Duodenal mucosa (tissue), 2 donors: ENCODE data around the gene TMEM145.
"Not testable (repeated sequence)": the region's sequence is repeated elsewhere in the genome, so short reads cannot be mapped to it uniquely, and the experiment has no call there.

Source experiments
- H3K27ac ChIP-seq: one replicate; pipeline ENCODE4 v1.7.0; 2013; ENCODE audit warnings: low read depth, low read length
- H3K27me3 ChIP-seq, 2 donors: one replicate each; pipeline ENCODE4 v1.7.0; 2013; ENCODE audit warnings: low read length in 2 of 2, control low read depth in 1 of 2; ENCODE audit not compliant: insufficient read depth in 2 of 2, control insufficient read depth in 1 of 2
- H3K36me3 ChIP-seq, 2 donors: one replicate each; pipeline ENCODE4 v1.7.0; 2013; ENCODE audit warnings: low read length in 2 of 2, control low read depth in 1 of 2; ENCODE audit not compliant: insufficient read depth in 2 of 2, control insufficient read depth in 1 of 2
- H3K4me1 ChIP-seq, 2 donors: one replicate each; pipeline ENCODE4 v1.7.0; 2013; ENCODE audit warnings: low read length in 2 of 2, control low read depth in 1 of 2; ENCODE audit not compliant: insufficient read depth in 2 of 2, control insufficient read depth in 1 of 2
- H3K4me3 ChIP-seq, 2 donors: one replicate each; pipeline ENCODE4 v1.7.0; 2013; ENCODE audit warnings: low read length in 2 of 2, low read depth in 1 of 2
- H3K9ac ChIP-seq, 2 donors: one replicate each; pipeline ENCODE4 v1.7.0; 2013; ENCODE audit warnings: low read length in 2 of 2, low read depth in 1 of 2
- H3K9me3 ChIP-seq, 2 donors: one replicate each; pipeline ENCODE4 v1.7.0; 2013; ENCODE audit warnings: low read length in 2 of 2, control low read depth in 1 of 2; ENCODE audit not compliant: control insufficient read depth in 1 of 2

Gene TMEM145

DNA sequence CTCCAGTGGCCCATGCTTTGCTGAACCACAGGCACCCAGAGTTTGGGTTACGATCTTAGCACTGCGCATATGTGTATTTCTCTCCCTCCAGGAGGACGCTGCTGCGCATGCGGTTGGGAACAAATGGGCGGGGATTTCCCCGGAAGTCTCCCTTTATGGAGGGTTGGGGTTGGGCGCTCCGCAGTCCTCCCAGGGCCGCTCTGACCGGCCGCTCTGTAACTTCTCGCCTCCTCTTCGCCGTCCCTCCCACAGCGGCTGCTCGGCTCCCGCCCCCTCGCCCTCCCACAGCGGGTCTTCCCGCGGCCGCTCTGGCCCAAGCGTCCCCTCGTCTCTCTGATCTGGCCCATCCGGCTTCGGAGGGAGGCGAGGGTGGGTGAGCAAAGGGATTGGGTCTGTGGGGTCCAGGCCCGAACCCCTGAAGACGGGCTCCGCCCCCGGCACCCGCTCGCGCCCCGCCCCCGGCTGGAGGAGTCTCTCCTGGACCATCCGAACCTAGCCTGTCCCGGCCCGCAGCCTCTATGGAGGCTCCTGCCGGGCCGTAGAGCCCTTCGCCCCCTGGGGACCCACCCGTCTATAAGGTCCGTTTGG is 12.3 kb downstream of the TMEM145 start, which contains the start of gene MEGF8:
MEGF8 (plus strand) TSS at position 328 of the 588 bp plus-strand sequence. CDS start 609 bp downstream, outside the sequence.
- H3K9me3 ChIP-seq: no peaks in the 10 kb centered on the region
- H3K27ac ChIP-seq: no peak within 1 kb of the TSS
- no peaks in the 10 kb centered on the region for H3K36me3 ChIP-seq
- H3K9ac ChIP-seq: peak within 1 kb of the TSS; percentile 85 to 91
- H3K4me1 ChIP-seq: peaks cover 13 to 18% of the 10 kb centered on the region in 2 donors
- peak within 1 kb of the TSS; percentile 88 to 92 for H3K4me3 ChIP-seq
- H3K27me3 ChIP-seq: peaks cover 20 to 23% of the 10 kb centered on the region in 2 donors

DNA sequence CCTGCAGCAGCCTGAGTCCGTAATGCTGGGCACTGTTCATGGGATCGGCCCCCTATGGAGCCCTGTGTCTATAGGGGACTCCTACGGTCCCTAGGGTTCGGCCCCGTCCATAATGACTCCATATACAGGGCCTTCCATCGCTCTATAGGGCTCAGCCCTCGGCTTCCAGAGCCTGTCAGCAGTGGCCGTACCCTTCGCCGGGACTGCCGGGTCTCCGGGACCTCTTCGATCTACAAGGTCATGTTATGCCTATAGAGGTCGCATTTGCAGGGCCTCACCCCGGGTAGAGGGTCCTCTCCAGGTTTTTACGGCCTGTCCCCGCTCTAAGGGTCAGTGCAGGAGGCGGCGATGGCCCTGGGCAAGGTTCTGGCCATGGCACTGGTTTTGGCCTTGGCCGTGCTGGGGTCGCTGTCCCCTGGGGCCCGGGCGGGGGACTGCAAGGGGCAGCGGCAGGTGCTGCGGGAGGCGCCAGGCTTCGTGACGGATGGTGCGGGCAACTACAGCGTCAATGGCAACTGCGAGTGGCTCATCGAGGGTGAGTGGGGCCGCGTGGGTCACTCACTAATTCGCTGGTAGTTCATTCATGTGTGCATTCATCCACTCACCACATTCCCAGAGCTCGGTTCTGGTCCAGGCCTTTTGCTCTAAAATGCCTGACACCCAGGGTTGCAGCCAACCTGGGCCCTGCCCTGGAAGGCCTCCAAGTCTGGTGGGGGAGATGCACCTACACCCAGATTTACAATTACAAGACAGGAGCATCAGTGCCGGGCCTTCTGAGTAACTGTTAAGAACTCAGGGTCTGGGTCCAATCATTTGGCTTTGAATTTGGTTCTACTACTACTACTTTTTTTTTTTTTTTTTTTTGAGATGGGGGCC is 13.0 kb downstream of the TMEM145 start:
- H3K27me3 ChIP-seq: peaks cover 20 to 23% of the 10 kb centered on the region in 2 donors
- peaks cover 13 to 18% of the 10 kb centered on the region in 2 donors for H3K4me1 ChIP-seq
- peak overlapping the region; percentile 85 to 91 for H3K9ac ChIP-seq
- H3K27ac ChIP-seq: no peak overlapping the region
- peak overlapping the region; percentile 88 to 92 for H3K4me3 ChIP-seq
- no peaks in the 10 kb centered on the region for H3K36me3 ChIP-seq
- H3K9me3 ChIP-seq: no peaks in the 10 kb centered on the region

DNA sequence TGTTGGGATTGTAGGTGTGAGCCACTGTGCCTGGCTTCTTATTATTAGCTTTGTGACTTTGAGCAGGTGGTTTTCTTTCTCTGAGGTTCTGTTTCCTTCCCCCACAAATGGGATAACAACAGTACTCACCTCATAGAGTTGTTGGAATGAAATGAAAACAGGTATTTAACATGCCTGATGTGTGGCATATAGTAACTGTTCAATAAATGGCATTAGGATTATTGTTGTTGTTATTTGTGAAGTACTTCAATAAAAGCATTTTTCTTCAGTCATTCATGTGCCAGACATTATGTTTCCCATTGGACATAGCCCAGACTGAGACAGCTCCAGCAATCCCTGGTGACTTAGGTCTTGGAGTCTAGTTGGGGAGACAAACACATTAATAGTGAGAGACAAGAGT is 13.9 kb downstream of the TMEM145 start:
- Histone ChIP-seq H3K27ac (no peak overlapping the region), H3K9me3 (no peaks in the 10 kb centered on the region), H3K4me1 (peaks cover 13 to 18% of the 10 kb centered on the region in 2 donors), H3K36me3 (no peaks in the 10 kb centered on the region), H3K4me3 (no peak overlapping the region), H3K27me3 (peaks cover 17% of the 10 kb centered on the region in 2 donors), H3K9ac (peak overlapping the region in 1 of 2 donors; percentile 85)

DNA sequence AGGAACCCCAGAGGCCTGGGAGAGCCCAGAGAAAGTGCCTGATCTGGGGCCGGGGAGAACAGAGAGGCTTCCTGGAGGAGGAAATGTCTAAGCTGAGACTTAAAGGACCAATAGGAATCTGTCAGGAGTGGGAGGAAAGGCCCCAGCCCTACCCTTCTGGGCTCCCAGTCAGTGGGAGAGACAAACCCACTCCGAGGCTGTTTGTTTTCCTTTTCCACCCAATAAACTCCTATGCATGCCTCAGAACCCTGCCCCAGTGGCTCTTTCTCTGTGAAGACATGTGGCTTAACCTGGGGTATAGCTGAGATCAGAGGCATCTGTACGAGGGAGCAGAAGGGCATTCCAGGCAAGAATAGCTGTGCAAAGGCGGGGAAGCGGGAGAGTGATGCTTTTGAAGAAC is 14.3 kb downstream of the TMEM145 start:
- no peak overlapping the region for H3K9ac ChIP-seq
- H3K36me3 ChIP-seq: no peaks in the 10 kb centered on the region
- H3K27ac ChIP-seq: no peak overlapping the region
- H3K9me3 ChIP-seq: no peaks in the 10 kb centered on the region
- peaks cover 13 to 18% of the 10 kb centered on the region in 2 donors for H3K4me1 ChIP-seq
- peaks cover 13% of the 10 kb centered on the region in 2 donors for H3K27me3 ChIP-seq
- H3K4me3 ChIP-seq: no peak overlapping the region

DNA sequence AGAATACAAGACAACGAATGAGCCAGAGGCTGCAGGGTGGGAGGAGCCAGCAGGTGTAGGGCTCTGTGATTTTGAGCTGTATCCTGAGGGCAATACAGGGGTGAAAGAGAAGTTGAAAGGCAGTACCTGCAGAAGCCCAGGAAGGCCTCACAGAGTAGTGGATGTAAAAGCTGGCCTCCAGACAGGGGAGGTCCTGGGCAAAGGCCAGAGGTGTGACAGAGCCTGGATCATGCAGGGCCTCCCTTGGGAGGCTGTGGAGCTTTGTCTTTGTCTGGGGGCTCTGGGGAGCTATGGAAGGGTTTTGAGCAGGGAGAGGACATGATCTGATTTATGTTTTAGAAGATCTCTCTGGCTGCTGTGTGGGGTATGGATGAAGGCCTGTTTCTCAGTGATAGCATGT is 15.0 kb downstream of the TMEM145 start:
- Histone ChIP-seq H3K4me3 (no peak overlapping the region), H3K9ac (no peak overlapping the region), H3K9me3 (no peaks in the 10 kb centered on the region), H3K27ac (no peak overlapping the region), H3K36me3 (no peaks in the 10 kb centered on the region), H3K27me3 (peaks cover 8 to 12% of the 10 kb centered on the region in 2 donors), H3K4me1 (peaks cover 13 to 18% of the 10 kb centered on the region in 2 donors)

DNA sequence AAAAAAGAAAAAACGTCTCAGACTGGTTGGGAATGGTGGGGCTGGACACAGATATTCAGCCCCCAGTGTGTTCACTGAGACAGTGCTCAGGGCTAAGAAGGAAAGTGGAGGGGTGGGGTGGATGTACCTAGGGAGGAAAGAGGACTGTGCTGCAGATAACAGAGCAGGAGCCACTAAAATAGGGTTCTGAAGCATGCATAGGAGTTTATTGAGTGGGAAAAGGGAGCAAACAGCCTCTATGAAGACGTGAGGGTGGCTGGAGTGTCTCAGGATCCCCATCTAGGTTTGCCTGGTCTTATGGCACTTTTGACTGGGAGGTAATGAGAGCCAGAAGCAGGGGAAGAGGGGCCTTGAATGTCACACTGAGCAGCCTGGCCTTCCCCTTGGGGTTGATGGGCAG is 15.7 kb downstream of the TMEM145 start:
- peaks cover 3 to 8% of the 10 kb centered on the region in 2 donors for H3K27me3 ChIP-seq
- H3K9ac ChIP-seq: no peak overlapping the region
- H3K36me3 ChIP-seq: peaks cover 0 to 3% of the 10 kb centered on the region in 2 donors
- H3K27ac ChIP-seq: no peak overlapping the region
- H3K4me1 ChIP-seq: peaks cover 13 to 18% of the 10 kb centered on the region in 2 donors
- H3K9me3 ChIP-seq: no peaks in the 10 kb centered on the region
- H3K4me3 ChIP-seq: no peak overlapping the region

DNA sequence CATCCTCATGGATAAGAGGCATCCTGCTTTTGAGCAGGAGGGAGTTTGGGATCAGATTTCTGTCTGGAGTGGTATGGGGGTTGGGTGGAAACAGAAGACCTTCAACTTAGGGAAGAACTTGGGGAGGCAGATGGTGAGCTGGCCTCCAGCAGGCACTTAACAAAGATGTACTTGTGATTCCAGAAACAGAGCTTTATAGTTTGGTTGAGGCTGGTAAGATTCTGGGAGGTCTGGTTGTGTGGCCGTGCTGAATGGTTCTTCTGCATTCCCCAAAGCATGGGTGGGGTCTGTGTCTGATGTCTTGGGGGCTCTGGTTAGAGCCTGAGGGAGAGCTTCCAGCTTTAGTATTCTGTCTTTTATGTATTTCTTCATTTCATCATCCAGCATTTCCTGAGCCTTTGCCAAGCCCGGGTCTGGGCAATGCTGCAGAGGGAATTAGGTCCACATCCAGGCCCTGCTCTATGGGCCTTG is 17.2 kb downstream of the TMEM145 start:
- Histone ChIP-seq H3K27ac (no peak overlapping the region), H3K4me3 (no peak overlapping the region), H3K9me3 (no peaks in the 10 kb centered on the region), H3K9ac (no peak overlapping the region), H3K27me3 (no peaks in the 10 kb centered on the region), H3K4me1 (peaks cover 6 to 14% of the 10 kb centered on the region in 2 donors), H3K36me3 (peaks cover 0 to 3% of the 10 kb centered on the region in 2 donors)

DNA sequence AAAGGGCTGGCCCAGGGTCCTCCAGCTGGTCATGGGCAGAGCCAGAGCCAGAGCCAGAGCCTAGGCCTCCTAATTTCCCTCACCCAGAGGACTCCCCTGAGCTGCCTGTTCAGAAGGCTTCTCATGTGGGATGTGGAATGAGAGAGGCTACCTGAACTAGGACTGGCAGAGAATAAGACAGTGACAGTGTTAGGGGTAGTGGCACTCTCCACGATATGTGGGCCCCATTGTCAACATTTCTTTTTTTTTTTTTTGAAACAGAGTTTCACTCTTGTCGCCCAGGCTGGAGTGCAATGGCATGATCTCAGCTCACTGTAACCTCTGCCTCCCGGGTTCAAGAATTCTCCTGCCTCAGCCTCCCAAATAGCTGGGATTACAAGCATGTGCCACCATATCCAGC is 18.2 kb downstream of the TMEM145 start:
- H3K4me3 ChIP-seq, H3K36me3 ChIP-seq, H3K27me3 ChIP-seq, H3K9ac ChIP-seq, H3K9me3 ChIP-seq, H3K27ac ChIP-seq: not testable (repeated sequence)
- peaks cover 2 to 11% of the 10 kb centered on the region in 2 donors for H3K4me1 ChIP-seq

DNA sequence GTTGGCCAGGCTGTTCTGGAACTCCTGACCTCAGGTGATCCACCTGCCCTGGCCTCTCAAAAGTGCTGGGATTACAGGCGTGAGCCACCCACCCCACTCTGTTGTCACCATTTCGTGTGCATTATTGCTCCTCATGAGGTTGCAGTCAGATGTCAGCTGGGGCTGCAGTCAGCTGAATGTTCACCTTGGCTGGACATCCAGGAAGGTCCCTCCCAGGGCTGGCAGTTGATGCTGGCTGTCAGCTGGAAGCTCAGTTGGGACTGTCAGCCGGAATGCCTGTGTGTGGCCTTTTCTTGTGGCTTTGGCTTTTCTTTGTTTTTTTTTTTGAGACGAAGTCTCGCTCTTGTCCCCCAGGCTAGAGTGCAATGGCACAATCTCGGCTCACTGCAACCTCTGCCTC is 18.9 kb downstream of the TMEM145 start:
- H3K9me3 ChIP-seq: no peaks in the 10 kb centered on the region
- H3K27me3 ChIP-seq: no peaks in the 10 kb centered on the region
- peaks cover 0 to 16% of the 10 kb centered on the region in 2 donors for H3K36me3 ChIP-seq
- H3K9ac ChIP-seq: no peak overlapping the region
- H3K27ac ChIP-seq: no peak overlapping the region
- H3K4me3 ChIP-seq: no peak overlapping the region
- peaks cover 0 to 5% of the 10 kb centered on the region in 2 donors for H3K4me1 ChIP-seq

DNA sequence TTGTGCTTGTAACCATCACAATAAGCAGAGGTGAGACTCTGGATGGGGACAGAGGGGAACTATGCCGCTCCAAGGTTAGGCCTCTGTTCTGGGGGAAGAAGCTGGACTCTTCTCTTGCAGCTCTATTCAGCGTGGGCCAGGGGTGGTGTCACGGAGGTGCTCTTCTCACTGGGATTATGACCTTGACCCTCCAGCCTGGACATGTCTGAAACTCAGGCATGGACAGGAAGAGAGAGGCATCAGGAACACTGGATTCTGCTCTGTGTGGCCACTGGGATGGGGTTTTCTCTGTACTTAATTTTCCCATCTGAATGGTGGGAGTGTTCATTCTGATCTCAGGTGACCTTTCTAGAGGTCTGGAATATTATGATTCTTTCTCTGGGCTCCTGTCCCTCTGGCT is 19.9 kb downstream of the TMEM145 start:
- H3K27me3 ChIP-seq: no peaks in the 10 kb centered on the region
- H3K27ac ChIP-seq: no peak overlapping the region
- no peaks in the 10 kb centered on the region for H3K4me1 ChIP-seq
- no peak overlapping the region for H3K9ac ChIP-seq
- peaks cover 0 to 18% of the 10 kb centered on the region in 2 donors for H3K36me3 ChIP-seq
- H3K4me3 ChIP-seq: no peak overlapping the region
- H3K9me3 ChIP-seq: no peaks in the 10 kb centered on the region
